NCI-H146 (cell line): Measurements from ENCODE around the gene AFF1.
"Not testable (repeated sequence)": the region's sequence is repeated elsewhere in the genome, so short reads cannot be mapped to it uniquely, and the experiment has no call there.

Source experiments
- DNase-seq: peaks from one replicate; lab custom pipeline; 2025; lab: John Stamatoyannopoulos, UW

Gene AFF1

DNA sequence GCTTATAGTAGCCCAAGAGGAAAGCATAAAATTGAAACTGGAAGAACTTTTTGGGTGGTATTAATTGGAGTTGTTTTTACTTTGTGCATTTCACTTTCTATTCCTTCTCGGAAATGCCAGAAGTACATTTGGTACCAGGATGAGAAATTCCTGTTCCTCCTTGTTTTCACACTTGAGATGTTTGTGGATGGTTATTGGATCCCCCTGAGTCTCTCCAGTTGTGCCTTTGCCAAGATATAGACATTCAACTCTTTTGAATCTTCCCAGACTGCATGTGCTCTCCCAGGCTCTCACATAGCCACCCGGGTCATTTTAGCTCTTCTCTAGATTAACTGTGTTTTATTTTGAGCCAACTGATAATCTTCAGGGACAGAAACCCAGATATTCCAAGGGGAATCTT, 120.5 kb downstream of the AFF1 start:
- no peak for DNase-seq

GRCh38 chr4:87056881-87057280, 122.1 kb downstream of the AFF1 start:
- DNase-seq: no peak

DNA sequence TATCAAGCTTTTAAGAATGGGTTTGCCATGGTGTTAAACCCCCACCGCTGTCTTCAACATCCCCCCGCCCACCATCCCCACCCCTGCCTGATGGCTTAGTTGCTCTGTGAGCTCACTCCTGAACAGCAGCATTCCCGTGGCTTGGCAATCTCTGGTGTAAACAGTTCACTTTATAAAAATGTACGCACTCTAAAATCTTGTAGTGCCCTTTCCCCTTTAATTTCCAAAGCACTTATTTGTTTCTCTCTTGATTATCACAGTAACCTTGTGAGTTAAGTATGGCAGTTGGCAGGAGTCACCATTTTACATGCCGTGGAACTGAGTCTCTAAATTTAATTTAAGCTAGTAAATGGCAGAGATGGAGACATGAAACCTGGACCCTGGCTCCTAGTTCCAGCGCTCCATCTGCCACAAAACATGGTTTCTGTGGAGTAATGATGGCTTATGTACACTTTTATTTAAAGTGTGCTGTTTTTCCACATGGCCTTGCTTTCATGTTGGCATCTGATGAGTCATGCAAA, 123.1 kb downstream of the AFF1 start:
- DNase-seq: no peak

GRCh38 chr4:87058356-87059073, 123.7 kb downstream of the AFF1 start:
- DNase-seq: no peak

DNA sequence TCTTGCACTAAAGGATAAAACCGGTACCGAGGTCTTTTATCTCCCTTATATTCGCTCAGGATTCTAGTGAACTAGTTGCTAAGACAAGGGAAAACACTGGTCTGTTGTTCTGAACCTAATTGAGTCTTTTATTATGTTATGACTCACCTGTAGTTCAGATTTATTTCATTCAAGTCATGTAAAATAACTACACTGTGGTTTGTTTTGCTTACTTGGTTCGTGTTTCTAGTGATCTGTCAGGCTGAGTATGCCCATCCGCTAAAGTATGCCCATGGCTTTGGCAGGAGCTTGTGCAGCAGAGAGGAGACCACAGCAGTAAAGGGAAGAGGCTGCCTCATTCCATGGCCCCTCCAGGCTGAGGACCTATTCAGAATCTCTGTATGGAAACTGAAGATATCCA, 126.1 kb downstream of the AFF1 start:
- DNase-seq: no peak

DNA sequence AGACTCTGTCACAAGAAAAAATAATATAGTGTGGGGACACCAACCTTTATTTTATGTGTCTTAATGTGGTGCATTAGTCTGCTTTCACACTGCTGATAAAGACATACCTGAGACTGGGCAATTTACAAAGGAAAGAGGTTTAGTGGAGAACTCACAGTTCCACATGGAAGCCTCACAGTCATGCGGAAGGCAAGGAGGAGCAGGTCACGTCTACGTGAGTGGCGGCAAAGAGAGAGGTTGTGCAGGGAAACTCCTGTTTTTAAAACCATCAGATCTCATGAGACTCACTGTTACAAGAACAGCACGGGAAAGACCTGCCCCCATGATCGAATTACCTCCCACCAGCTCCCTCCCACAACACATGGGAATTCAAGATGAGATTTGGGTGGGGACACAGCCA, 130.2 kb downstream of the AFF1 start:
- no peak for DNase-seq

GRCh38 chr4:87066403-87067123, 131.8 kb downstream of the AFF1 start:
- DNase-seq: no peak

DNA sequence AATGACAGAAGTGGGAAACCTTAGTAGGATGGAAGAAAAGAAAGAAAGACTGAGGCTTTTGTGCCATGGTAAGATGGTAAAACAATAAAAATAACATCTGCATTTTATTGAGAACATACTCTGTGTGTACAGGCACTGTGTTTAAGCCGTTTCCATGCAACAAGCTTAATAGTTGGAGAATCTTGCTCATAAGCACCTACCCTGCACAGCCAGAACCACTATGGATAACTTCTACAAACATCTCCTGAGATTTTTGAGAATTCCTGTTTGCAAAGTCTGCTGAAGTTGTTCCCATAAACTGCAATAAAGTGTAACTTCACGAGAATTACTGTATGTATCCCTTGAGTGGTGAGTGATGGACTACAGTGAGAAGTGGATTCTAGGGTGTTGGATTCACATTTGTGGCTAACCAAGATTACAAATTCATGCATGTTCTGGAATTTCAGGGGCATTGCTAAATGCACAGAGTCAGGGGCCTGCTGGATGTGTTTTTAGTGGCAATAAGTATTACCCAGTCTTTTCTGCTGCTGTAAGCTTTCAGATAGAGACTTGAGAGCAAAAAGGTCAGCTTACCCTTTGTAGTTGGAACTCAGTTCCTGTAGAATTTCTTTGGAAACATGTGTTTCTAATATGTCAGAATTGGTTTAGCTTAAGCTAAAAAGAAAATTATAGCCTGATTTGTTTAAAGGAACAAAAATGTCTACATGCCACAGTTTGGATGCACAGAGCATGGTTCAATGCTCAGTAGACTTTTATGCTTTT, 132.5 kb downstream of the AFF1 start:
- no peak for DNase-seq

DNA sequence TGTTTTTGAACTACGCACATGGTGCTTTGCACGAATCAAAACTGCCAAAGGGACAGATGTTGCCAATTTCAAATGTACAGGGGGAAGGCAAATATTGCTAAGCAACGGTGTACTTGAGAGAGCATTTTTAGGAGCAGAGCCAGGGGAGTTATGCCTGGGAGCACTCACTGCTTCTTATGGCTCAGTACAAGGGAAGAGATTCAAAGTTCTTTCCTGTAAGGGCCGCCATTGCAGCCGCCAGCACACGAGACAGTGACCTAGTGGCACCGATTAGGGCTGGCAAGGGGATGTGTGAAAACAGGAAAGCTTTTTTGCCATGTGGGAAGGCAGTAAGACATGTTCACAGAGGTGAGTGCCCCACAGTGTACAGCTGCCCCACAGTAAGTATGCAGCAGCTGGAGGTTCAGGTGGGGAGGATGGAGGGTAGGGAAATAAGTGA, 133.8 kb downstream of the AFF1 start:
- no peak for DNase-seq

- DNase-seq: no peak
Observed at GRCh38 chr4:87069037-87069742, 134.4 kb downstream of the AFF1 start.

GRCh38 chr4:87071401-87071800, 136.6 kb downstream of the AFF1 start:
- DNase-seq: no peak

- not testable (repeated sequence) for DNase-seq
Observed at GRCh38 chr4:87072545-87072944, 137.7 kb downstream of the AFF1 start.

GRCh38 chr4:87073199-87074120, 138.6 kb downstream of the AFF1 start:
- DNase-seq: no peak

DNA sequence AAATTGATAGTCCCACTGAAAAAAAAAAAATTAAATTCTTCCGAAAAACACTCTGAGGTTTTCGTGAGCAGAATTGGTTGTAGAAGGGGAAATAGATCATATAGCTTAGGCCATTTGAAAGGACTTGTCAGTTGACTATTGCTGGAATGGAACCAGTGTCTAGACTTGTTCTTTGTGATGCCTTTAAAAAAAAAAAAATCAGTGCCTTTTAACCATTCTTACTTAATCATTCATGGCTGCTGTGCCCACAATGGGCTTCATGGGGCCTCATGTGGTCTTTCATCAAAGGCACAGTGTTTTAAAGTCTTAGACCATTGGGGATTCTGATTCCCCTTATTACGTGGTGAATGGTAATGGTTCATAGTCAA, 139.3 kb downstream of the AFF1 start:
- DNase-seq: no peak

DNA sequence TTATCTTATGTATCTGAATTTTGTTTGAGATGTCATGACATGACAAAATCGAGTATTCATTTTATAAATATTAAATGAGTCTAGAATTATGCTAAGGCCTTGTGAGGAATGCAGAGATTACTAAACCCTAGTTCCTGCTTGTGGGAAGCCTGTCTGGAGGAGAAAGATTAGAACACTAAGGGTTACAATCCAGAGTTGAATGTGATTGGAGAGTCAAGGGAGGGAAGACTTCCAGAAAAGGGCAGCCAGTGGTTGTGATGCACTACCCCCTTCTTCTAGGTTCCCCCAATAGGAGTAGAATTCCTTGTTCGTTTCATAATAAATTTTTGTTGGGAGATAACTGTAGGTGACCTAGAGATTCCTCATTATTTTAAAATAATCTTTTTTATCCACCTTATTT, 141.1 kb downstream of the AFF1 start:
- DNase-seq: no peak

GRCh38 chr4:87076690-87077358, 142.0 kb downstream of the AFF1 start:
- no peak for DNase-seq

- DNase-seq: no peak
Observed at GRCh38 chr4:87077914-87078585, 143.2 kb downstream of the AFF1 start.

GRCh38 chr4:87078987-87079486, 144.2 kb downstream of the AFF1 start:
- DNase-seq: no peak

GRCh38 chr4:87079967-87080366, 145.2 kb downstream of the AFF1 start:
- DNase-seq: no peak

DNA sequence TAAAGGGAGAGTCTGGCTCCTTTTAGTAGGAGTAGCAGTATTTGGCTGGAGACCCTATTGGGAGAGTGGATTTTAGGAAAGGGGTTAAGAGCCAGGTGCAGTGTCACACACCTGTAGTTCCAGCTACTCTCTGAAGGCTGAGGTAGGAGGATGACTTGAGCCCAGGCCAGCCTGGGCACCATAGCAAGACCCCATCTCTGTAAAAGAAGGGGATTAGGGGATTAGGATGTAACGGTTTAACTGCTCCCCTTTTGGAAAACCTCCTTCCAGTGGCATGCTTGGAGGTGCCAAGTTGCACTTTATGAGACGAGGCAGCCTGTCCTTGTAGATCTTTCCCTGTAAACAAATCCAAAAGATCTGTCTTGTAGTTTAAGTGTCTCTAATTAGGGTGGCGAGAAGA, 145.7 kb downstream of the AFF1 start:
- no peak for DNase-seq
